K562 (cell line): ENCODE data around the gene KNSTRN. TPM values are rescaled to one million over a fixed set of nuclear protein-coding genes. Genes with fewer than 3 reads are reported as not detected.

ENCODE experiments used
- ATAC-seq: fragments of 200-7000 bp; cut with Tn5 transposase; 3 replicates; pipeline ENCODE4 v1.9.1; 2020; ENCODE audit warnings: moderate library complexity
- BruUV-seq: library from RNA; stranded (reverse); fragments of 400-500 nt; replicated peaks from 2 replicates; lab custom pipeline; 2021; lab: Mats Ljungman, UMichigan
- CTCF ChIA-PET: fragments of 300-600 bp; formaldehyde crosslinking; extraction: SDS; loops from one replicate; lab custom pipeline; 2021; ENCODE audit warnings: low intra/inter-chr PET ratio; lab: Yijun Ruan, JAX
- POLR2A ChIA-PET: fragments of 300-600, 350-650 bp; sonication (Branson Sonifier 250); formaldehyde crosslinking; extraction: SDS; loops from one replicate; lab custom pipeline; 2021; ENCODE audit warnings: antibody characterized with exemption, inconsistent platforms; lab: Yijun Ruan, JAX
- DNase-seq, 4 experiments: peaks; one replicate each; pipeline versions ENCODE4 v3.0.0 to v3.0.0-alpha.2; 2011 to 2018; ENCODE audit warnings: low spot score in 3 of 4, mixed read lengths in 3 of 4; ENCODE audit errors: extremely low read depth in 1 of 4
- FAIRE-seq: peaks from 2 replicates; lab custom pipeline; 2011; peaks lifted over from hg19 to GRCh38; lab: Jason Lieb, UNC
- H2AFZ ChIP-seq: 2 replicates; pipeline ENCODE4 v1.6.0; 2011; ENCODE audit warnings: low read depth, low read length, control low read depth, inconsistent platforms
- H3K27ac ChIP-seq: fragments of 200-600 bp; 3 replicates; pipeline ENCODE4 v1.8.0; 2011; ENCODE audit warnings: low read depth, mild to moderate bottlenecking, control low read depth, inconsistent platforms, low read length, moderate library complexity, mixed read lengths; ENCODE audit errors: extremely low read depth
- H3K27me3 ChIP-seq, 2 experiments: fragments of 300-600 bp in 1 of 2; 2 replicates in 1 of 2; 3 replicates in 1 of 2; pipeline versions ENCODE4 v1.6.0 to v1.8.0; 2011; ENCODE audit warnings: inconsistent platforms in 2 of 2, low read length in 2 of 2, mild to moderate bottlenecking in 1 of 2, mixed read lengths in 1 of 2, moderate library complexity in 1 of 2; ENCODE audit not compliant: control insufficient read depth in 2 of 2, insufficient read depth in 2 of 2
- H3K36me3 ChIP-seq: fragments of 300-600 bp; 3 replicates; pipeline ENCODE4 v1.8.0; 2011; ENCODE audit warnings: mild to moderate bottlenecking, low read length, inconsistent platforms; ENCODE audit not compliant: control insufficient read depth, insufficient read depth
- H3K4me1 ChIP-seq, 2 experiments: fragments of 200-600 bp in 1 of 2; replicated peaks in 1 of 2; 2 replicates in 1 of 2; 3 replicates in 1 of 2; pipeline versions ENCODE4 v1.5.1 to v1.8.0; 2011; ENCODE audit warnings: inconsistent platforms in 2 of 2, low read length in 2 of 2, mild to moderate bottlenecking in 1 of 2, mixed read lengths in 1 of 2, moderate library complexity in 1 of 2; ENCODE audit not compliant: control insufficient read depth in 2 of 2, insufficient read depth in 2 of 2
- H3K4me2 ChIP-seq: 2 replicates; pipeline ENCODE4 v1.6.1; 2011; ENCODE audit warnings: low read length, control low read depth, inconsistent platforms, mixed read lengths; ENCODE audit not compliant: insufficient read depth
- H3K4me3 ChIP-seq: fragments of 200-600 bp; sonication (generic), shearing (Covaris generic); 2 replicates; pipeline ENCODE4 v1.5.1; 2016; ENCODE audit warnings: control low read depth, inconsistent platforms
- H3K79me2 ChIP-seq: fragments of 200-600 bp; 3 replicates; pipeline ENCODE4 v1.8.0; 2011; ENCODE audit warnings: low read length, inconsistent platforms; ENCODE audit not compliant: control insufficient read depth, insufficient read depth
- H3K9ac ChIP-seq, 2 experiments: 2 replicates each; pipeline versions ENCODE4 v1.6.0 to v1.6.1; 2011; ENCODE audit warnings: low read depth in 2 of 2, low read length in 2 of 2, control low read depth in 1 of 2, inconsistent platforms in 1 of 2, mild to moderate bottlenecking in 1 of 2, mixed read lengths in 1 of 2; ENCODE audit not compliant: insufficient read depth in 1 of 2
- H3K9me1 ChIP-seq: one replicate; pipeline ENCODE4 v1.6.0; 2011; ENCODE audit warnings: inconsistent platforms, mild to moderate bottlenecking, low read length, moderate library complexity; ENCODE audit not compliant: control insufficient read depth, insufficient read depth
- H3K9me3 ChIP-seq: replicated peaks from 2 replicates; pipeline ENCODE4 v1.5.1; 2011; ENCODE audit warnings: low read depth, low read length, inconsistent platforms; ENCODE audit not compliant: control insufficient read depth, insufficient read depth
- H4K20me1 ChIP-seq: replicated peaks from 2 replicates; pipeline ENCODE4 v1.6.1; 2011; ENCODE audit warnings: low read length, inconsistent platforms, mixed read lengths; ENCODE audit not compliant: control insufficient read depth, insufficient read depth
- CTCF ChIP-seq, 3 experiments: IDR thresholded peaks in 2 of 3; conservative IDR thresholded peaks in 1 of 3; 2 replicates each; pipeline ENCODE4 v1.5.1; 2011 to 2012; ENCODE audit warnings: low read length in 3 of 3, mild to moderate bottlenecking in 3 of 3, control low read depth in 2 of 3, improper control_type of control experiment in 1 of 3, inconsistent platforms in 1 of 3, low read depth in 1 of 3, mixed read lengths in 1 of 3, moderate library complexity in 1 of 3; ENCODE audit not compliant: insufficient read depth in 2 of 3
- CTCFL ChIP-seq: IDR thresholded peaks from 2 replicates; pipeline ENCODE4 v1.6.1; 2011; ENCODE audit warnings: borderline replicate concordance, low read depth, mild to moderate bottlenecking, moderate library complexity, low read length; ENCODE audit not compliant: insufficient read depth, poor library complexity, severe bottlenecking
- EWSR1 ChIP-seq: fragments of 450-650 bp; IDR thresholded peaks from 2 replicates; pipeline ENCODE4 v1.6.1; 2018; ENCODE audit warnings: borderline replicate concordance, mild to moderate bottlenecking, low read depth, moderate library complexity; ENCODE audit not compliant: partially characterized antibody
- FOXJ2 ChIP-seq: fragments of 200-800 bp; sonication (Bioruptor generic); IDR thresholded peaks from 2 replicates; pipeline ENCODE4 v1.6.1; 2016; ENCODE audit warnings: missing genetic modification characterization, missing compliant biosample characterization
- GTF2F1 ChIP-seq: IDR thresholded peaks from 2 replicates; pipeline ENCODE4 v1.6.1; 2011; ENCODE audit warnings: low read depth, low read length, improper control_type of control experiment
- LEF1 ChIP-seq: fragments of 450-650 bp; IDR thresholded peaks from 2 replicates; pipeline ENCODE4 v1.6.1; 2016; ENCODE audit warnings: mild to moderate bottlenecking
- MBD1 ChIP-seq: fragments of 250-450 bp; sonication (Bioruptor Pico); IDR thresholded peaks from 2 replicates; pipeline ENCODE4 v1.8.0; 2022; ENCODE audit warnings: inconsistent platforms
- NR2F6 ChIP-seq: fragments of 450-650 bp; formaldehyde crosslinking; IDR thresholded peaks from 2 replicates; pipeline ENCODE4 v1.4.0; 2020; ENCODE audit warnings: mild to moderate bottlenecking
- RAD21 ChIP-seq, 2 experiments: fragments of 250-450 bp in 1 of 2; fragments of 450-650 bp in 1 of 2; sonication (Bioruptor Pico) in 1 of 2; formaldehyde crosslinking in 1 of 2; IDR thresholded peaks in 1 of 2; conservative IDR thresholded peaks in 1 of 2; 2 replicates each; pipeline versions ENCODE4 v1.4.0 to v1.8.0; 2020 to 2022; ENCODE audit warnings: mild to moderate bottlenecking in 2 of 2, moderate library complexity in 1 of 2
- SREBF2 ChIP-seq: sonication (generic); formaldehyde crosslinking; IDR thresholded peaks from 2 replicates; pipeline ENCODE4 v1.4.0; 2020; ENCODE audit warnings: mild to moderate bottlenecking, missing genetic modification reagents
- TGIF2 ChIP-seq: sonication (generic); formaldehyde crosslinking; IDR thresholded peaks from 2 replicates; pipeline ENCODE4 v1.8.1; 2022; ENCODE audit warnings: mild to moderate bottlenecking, missing genetic modification reagents, moderate library complexity
- ZBTB12 ChIP-seq: fragments of 250-450 bp; sonication (Bioruptor Pico); IDR thresholded peaks from 2 replicates; pipeline ENCODE4 v1.4.0; 2020
- WGBS: fragments of 100-300 bp; shearing (Covaris generic); methylation state at CpG from one replicate; pipeline ENCODE4 v1.1.6; 2016; ENCODE audit warnings: low coverage, mixed read lengths; ENCODE audit not compliant: insufficient coverage; ENCODE audit errors: missing lambda C conversion rate; 5-methylcytosine and 5-hydroxymethylcytosine counted together
- in situ Hi-C: fragments of 300-500 bp; cut with MboI; formaldehyde crosslinking; loops from 4 replicates; pipeline ENCODE4 v1.15.0; 2018; ENCODE audit warnings: inconsistent platforms, mixed read lengths
- intact Hi-C: fragments of 100-400 bp; cut with micrococcal nuclease; formaldehyde crosslinking; loops from 2 replicates; pipeline ENCODE4 v1.14.2; 2022
- polyA plus RNA-seq, 8 experiments: library from polyadenylated mRNA; depleted of rRNA in 4 of 8; stranded (reverse) in 5 of 8; unstranded in 3 of 8; fragments of >200 nt; fragmentation: Nextera tagmentation in 2 of 8; fragmentation: Illumina TruSeq in 1 of 8; extraction: Ambion mirVana in 2 of 8; extraction: Trizol in 1 of 8; gene quantifications; 2 replicates each; pipeline versions ENCODE4 v1.2.1 to v1.2.3, GENCODE V29; 2011 to 2014; ENCODE audit warnings: inconsistent platforms in 1 of 8, missing spikeins in 1 of 8
- total RNA-seq, 7 experiments: library from RNA; depleted of rRNA in 6 of 7; stranded (reverse); fragments of >200 nt in 6 of 7; fragmentation: Illumina TruSeq in 2 of 7; extraction: Trizol in 2 of 7; gene quantifications; 2 replicates each; pipeline versions ENCODE4 v1.2.1 to v1.2.3, GENCODE V29; 2011 to 2021; ENCODE audit warnings: low replicate concordance in 1 of 7

KNSTRN gene
- total and polyA plus RNA-seq, 9 of the 15 experiments (the other 6 are each of a cell fraction or from before 2014, with no cell fraction given): 48.7 to 88.2 (median 66.3) TPM

GRCh38 chr15:40353697-40354096 is 28.8 kb upstream of the KNSTRN start (continued):
- TF ChIP-seq MBD1 (CRISPR knock-in tag) (no peak), FOXJ2 (no peak), EWSR1 (no peak), ZBTB12 (no peak)

GRCh38 chr15:40354408-40355171 is 27.9 kb upstream of the KNSTRN start:
- FAIRE-seq (no peak), ATAC-seq (peak; percentile 80), DNase-seq (peak; percentile 61 to 71 (median 71))
- intact Hi-C loops: loop anchor here (5.0 kb wide), 1 partner anchor 68 kb away; no protein-coding TSS in a partner anchor
- ChIA-PET CTCF (no interaction called here), POLR2A (interaction anchor here (0.7 kb wide), 1 partner anchor 537 kb away, joined by 3 read pairs; no protein-coding TSS in a partner anchor)
- Histone ChIP-seq H3K9me3 (no peaks in the 10 kb centered on the region; the same call in 1 of the 2 replicates), H3K4me1 (peaks cover 9 to 26% of the 10 kb centered on the region in 2 experiments; a peak in 4 of 5 replicates), H3K4me2 (no peak overlapping the region), H3K9me1 (no peaks in the 10 kb centered on the region), H3K4me3 (no peak overlapping the region), H3K27me3 (0 out of 5 replicates have a peak, but pooled peaks cover 0 to 3% of the 10 kb centered on the region in 2 experiments), H4K20me1 (no peaks in the 10 kb centered on the region; the same call in 1 of the 2 replicates), H3K9ac (peak overlapping the region in 1 of 2 experiments; percentile 1; a peak in 1 of 4 replicates), H3K36me3 (no peaks in the 10 kb centered on the region), H3K27ac (no peak overlapping the region), H2AFZ (peak overlapping the region; percentile 59; the same call in 1 of the 2 replicates), H3K79me2 (no peaks in the 10 kb centered on the region)
- in situ Hi-C loops: no loop called here
- no TSS peak for BruUV-seq
- 17% methylated on average over 9 of the region's 9 CpGs for WGBS
- TF ChIP-seq RAD21 (CRISPR knock-in tag; conservative IDR thresholded peaks at IDR 0.05 in 1 of 2, IDR thresholded peaks at IDR 0.05 in 1 of 2) (peak in 1 of 2 experiments; percentile 19; a peak in 1 of 4 replicates), CTCFL (peak; percentile 53), NR2F6 (CRISPR knock-in tag) (no peak), TGIF2 (CRISPR knock-in tag) (no peak), LEF1 (no peak), GTF2F1 (no peak), CTCF (IDR thresholded peaks at IDR 0.05 in 2 of 3, conservative IDR thresholded peaks at IDR 0.05 in 1 of 3; ENCODE audit: insufficient read depth in 2 of 3, low read depth in 1 of 3, low read length in 3 of 3) (peak; percentile 56 to 66 (median 59)), SREBF2 (CRISPR knock-in tag) (no peak)
